ENCODE results near the gene RGS16. TPM values are rescaled to one million over a fixed set of nuclear protein-coding genes. Genes with fewer than 3 reads are reported as not detected.

Gene RGS16, protein sequence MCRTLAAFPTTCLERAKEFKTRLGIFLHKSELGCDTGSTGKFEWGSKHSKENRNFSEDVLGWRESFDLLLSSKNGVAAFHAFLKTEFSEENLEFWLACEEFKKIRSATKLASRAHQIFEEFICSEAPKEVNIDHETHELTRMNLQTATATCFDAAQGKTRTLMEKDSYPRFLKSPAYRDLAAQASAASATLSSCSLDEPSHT
- total RNA-seq, result 1 to 10 TPM; 1.4 TPM

DNA sequence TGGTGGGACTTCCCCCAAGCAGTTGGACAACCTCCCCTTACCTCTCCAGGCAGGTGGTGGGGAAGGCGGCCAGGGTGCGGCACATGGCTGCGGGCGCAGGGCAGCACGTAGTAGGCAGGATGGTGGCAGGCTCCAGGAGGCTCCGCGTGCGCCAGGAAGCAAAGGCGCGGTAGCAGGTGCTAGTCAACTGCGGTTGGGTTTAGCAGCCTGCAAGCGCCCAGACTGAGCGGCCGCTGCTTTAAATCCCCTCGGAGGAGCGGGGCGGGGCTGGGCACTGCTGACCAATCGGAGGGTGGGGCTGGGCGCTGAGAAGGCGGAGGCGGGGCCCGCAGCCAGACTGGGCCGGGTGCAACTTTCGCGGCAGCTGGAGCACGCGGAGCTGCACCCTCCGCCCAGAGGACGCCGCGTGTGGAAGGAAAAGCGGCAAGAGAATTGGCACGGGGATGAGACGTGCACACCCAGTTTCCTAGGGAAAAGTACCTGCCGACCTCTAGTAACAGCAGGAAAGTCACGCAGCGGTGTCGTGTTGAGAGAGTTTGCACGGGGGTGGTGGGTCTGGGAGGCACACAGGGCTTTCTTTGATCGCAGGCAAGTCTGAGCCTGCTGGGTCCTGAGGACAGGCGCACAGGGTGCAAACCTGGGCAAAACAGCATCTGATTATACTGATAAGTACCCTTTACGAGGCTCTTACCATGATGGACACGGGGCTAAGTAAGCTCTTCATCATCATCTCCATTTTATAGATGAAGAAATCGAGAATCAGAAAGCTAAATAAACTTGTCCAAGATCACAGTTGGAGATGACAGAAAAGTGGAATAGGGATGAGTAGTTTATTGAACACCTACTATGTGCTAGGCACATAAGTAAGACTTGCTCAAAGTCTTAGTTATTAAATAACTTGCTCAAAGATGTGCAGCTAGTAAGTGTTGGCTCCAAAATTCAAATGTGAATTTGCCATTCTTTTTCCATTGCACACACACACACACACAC, at the start of gene RGS16:
Gene RGS16 (minus strand): TSS at position 215 of the 990 bp plus-strand sequence. CDS start 130 bp downstream, at position 85.
- peak within 1 kb of the TSS; percentile 47 for H3K27ac Mint-ChIP-seq
- no peaks in the 10 kb centered on the region for H3K9me3 Mint-ChIP-seq
- peak; percentile 88 for DNase-seq
- peaks cover 28% of the 10 kb centered on the region for H3K4me1 Mint-ChIP-seq
- POLR2A ChIA-PET, result interaction anchor here (1.5 to 4.9 kb wide), 2 partner anchors 11 to 183 kb away, joined by 6 to 32 read pairs; no protein-coding TSS in a partner anchor
- peaks cover 4% of the 10 kb centered on the region for H3K36me3 Mint-ChIP-seq
- peak within 1 kb of the TSS; percentile 70 for H3K4me3 Mint-ChIP-seq
- ATAC-seq (ENCODE audit: low read depth), result peak; percentile 88
- H3K27me3 Mint-ChIP-seq, result peaks cover 20% of the 10 kb centered on the region

DNA sequence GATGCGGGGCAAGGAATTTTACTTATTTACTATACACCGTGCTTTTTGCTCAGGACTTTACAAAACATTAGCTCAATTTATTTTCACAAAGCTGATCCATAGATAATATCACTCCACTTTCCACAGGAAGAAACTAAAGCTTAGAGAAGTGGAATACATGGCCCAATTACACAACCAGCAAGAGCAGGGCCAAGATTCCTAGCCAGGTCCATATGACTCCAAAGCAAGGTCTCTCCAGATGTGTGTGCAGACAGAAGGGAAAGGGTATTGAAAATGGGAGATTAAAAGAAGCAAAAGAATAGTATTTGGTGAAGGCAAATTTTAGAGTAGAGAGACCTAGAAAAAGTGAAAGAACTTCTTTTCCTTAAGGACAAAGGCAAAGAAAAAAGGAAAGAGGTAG, 49.8 kb upstream of the RGS16 start:
- Mint-ChIP-seq H3K9me3 (no peaks in the 10 kb centered on the region), H3K4me1 (peaks cover 4% of the 10 kb centered on the region), H3K4me3 (no peak overlapping the region), H3K27me3 (peaks cover 14% of the 10 kb centered on the region), H3K36me3 (no peaks in the 10 kb centered on the region), H3K27ac (no peak overlapping the region)
- ATAC-seq (ENCODE audit: low read depth), result no peak
- no peak for DNase-seq
- POLR2A ChIA-PET, result no interaction called here

DNA sequence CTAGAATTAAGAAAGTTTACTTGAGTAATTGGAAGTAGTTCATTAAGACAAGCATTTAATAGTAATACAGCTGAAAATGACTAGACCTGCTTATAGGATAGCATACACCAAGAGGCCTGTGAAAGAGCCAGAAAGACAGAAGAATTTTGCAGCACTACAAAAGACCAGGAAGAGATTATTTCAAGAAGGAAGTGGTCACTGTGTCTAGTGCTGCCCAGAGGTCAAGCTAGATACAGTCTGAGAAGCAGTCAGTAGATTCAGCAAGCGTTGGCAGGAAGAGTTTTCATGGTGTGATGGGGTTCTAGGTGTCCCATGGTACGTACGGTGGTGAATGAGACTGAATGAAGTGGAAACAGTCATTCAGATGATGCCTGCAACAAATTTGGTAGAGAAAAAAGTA, 48.7 kb upstream of the RGS16 start:
- H3K27me3 Mint-ChIP-seq, result peaks cover 20% of the 10 kb centered on the region
- ATAC-seq (ENCODE audit: low read depth) (no peak), DNase-seq (no peak)
- no peak overlapping the region for H3K27ac Mint-ChIP-seq
- H3K9me3 Mint-ChIP-seq, result no peaks in the 10 kb centered on the region
- H3K36me3 Mint-ChIP-seq, result no peaks in the 10 kb centered on the region
- POLR2A ChIA-PET, result no interaction called here
- H3K4me1 Mint-ChIP-seq, result peaks cover 4% of the 10 kb centered on the region
- H3K4me3 Mint-ChIP-seq, result no peak overlapping the region

DNA sequence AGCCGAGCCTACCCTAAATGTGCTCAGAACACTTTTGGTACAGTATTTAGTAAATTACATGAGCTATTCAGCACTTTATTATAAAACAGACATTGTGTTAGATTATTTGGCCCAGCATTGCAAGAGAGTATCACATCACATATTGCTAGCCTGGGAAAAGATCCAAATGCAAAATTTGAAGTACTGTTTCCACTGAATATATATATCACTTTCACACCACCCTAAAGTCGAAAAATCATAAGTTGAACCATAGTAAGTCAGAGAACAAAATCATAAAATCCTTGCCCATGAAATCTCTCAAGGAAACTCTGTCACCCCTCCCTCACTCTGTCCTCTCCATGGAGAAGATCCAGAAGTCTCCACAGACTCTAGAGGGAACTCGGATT, 47.1 kb upstream of the RGS16 start:
- no peaks in the 10 kb centered on the region for H3K36me3 Mint-ChIP-seq

DNA sequence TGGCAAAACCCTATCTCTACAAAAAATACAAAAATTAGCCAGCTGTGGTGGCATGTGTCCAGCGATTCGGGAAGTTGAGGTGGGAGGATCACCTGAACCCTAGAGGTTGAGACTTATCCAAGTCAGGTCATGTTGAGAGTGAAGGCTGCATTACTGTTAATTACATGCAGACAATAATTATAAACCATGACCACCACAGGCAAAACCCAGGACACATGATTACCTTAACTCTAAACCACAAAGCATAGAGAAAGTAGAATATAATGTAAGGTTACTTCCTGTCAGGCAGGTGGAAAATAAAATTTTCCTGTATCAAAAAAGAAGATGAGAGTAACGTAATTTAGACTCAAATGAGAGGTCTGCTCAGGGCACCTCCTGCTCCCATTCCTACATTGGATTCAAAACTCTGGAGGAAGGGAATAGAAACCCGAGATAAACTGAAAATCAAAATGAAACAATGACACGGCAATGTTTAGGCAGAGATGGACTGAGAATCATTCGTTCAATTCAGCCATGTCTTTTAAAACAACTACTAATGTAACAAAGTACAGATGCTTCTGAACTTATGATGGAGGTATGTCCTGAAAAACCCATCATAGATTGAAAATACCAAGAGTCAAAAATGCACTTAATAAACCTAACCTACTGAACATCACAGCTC, 46.6 kb upstream of the RGS16 start:
- Mint-ChIP-seq H3K4me3 (no peak overlapping the region), H3K9me3 (no peaks in the 10 kb centered on the region), H3K36me3 (no peaks in the 10 kb centered on the region), H3K27ac (no peak overlapping the region), H3K4me1 (peaks cover 4% of the 10 kb centered on the region), H3K27me3 (peaks cover 8% of the 10 kb centered on the region)
- POLR2A ChIA-PET, result no interaction called here
- DNase-seq (no peak), ATAC-seq (ENCODE audit: low read depth) (no peak)

More for the DNA sequence above, 47.1 kb upstream of the RGS16 start:
- H3K9me3 Mint-ChIP-seq, result no peaks in the 10 kb centered on the region
- peaks cover 4% of the 10 kb centered on the region for H3K4me1 Mint-ChIP-seq
- H3K4me3 Mint-ChIP-seq, result no peak overlapping the region
- peaks cover 8% of the 10 kb centered on the region for H3K27me3 Mint-ChIP-seq
- POLR2A ChIA-PET, result no interaction called here
- no peak for ATAC-seq (ENCODE audit: low read depth)
- H3K27ac Mint-ChIP-seq, result no peak overlapping the region
- DNase-seq, result no peak

DNA sequence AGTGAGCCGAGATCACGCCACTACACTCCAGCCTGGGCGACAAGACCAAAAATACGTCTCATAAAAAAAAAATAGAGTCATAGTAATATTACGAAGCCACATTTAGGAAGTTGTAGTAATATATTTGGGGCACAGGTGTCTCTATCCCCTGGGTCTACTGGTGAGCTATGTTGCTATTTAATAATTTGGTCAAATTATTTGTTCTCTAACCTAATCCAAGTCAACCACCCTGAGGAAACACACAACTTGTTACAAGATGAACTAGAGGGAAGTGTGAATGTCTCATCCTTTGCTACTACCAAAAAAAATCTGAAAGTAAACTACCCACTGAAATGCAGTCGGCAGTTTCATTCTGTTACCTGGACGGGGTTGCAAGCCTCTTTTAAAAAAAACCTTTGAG, 44.9 kb upstream of the RGS16 start:
- POLR2A ChIA-PET, result no interaction called here
- DNase-seq (no peak), ATAC-seq (ENCODE audit: low read depth) (no peak)
- Mint-ChIP-seq H3K27ac (no peak overlapping the region), H3K4me3 (no peak overlapping the region), H3K27me3 (peaks cover 12% of the 10 kb centered on the region), H3K4me1 (peaks cover 4% of the 10 kb centered on the region), H3K9me3 (no peaks in the 10 kb centered on the region), H3K36me3 (no peaks in the 10 kb centered on the region)

DNA sequence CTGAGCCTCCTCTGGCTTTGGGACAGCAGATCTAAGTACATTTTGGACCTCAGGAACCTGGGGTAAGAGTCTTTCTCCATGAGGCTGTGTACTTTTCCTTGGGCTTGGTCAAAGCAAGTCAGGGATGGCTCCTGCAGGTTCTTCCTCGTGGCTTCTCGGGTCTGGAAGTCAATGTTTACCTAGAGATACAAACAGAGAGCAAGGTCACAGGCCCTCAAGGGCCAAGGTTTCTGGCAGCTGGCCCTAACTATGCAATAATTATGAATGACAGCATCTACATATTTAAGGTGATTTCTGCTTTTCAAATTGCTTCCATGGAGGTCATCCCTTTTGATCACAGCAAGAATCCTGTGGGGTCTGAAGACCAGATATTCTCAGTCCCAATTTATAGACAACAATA, 42.5 kb upstream of the RGS16 start:
- ATAC-seq (ENCODE audit: low read depth), result no peak
- no peaks in the 10 kb centered on the region for H3K9me3 Mint-ChIP-seq
- POLR2A ChIA-PET, result no interaction called here

DNA sequence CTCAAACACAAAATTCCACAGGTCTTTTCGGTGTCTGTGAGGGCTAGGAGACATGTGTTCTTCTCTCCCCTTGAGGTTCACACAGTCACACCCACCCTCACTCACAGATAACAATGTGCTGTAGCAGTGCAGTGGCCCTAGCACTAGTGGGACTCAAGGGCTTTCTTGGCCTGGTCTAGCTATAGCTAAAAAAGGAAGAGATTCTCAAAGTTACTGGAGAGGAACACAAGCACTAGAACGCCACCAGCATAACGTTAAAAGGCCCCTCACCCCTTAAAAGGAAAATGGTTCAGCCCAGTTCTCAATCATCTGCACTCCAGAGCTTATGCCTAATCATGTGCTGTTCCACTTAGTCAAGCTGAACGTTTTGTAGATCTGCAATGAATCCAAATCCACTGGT, 40.7 kb upstream of the RGS16 start:
- H3K9me3 Mint-ChIP-seq, result no peaks in the 10 kb centered on the region
- POLR2A ChIA-PET, result interaction anchor here (0.5 kb wide), 1 partner anchor 195 kb away, joined by 3 read pairs; no protein-coding TSS in a partner anchor

More for the DNA sequence above, 42.5 kb upstream of the RGS16 start:
- DNase-seq, result no peak
- H3K36me3 Mint-ChIP-seq, result peaks cover 1% of the 10 kb centered on the region
- H3K4me3 Mint-ChIP-seq, result no peak overlapping the region
- H3K27me3 Mint-ChIP-seq, result peaks cover 12% of the 10 kb centered on the region
- H3K27ac Mint-ChIP-seq, result no peak overlapping the region
- peaks cover 4% of the 10 kb centered on the region for H3K4me1 Mint-ChIP-seq

DNA sequence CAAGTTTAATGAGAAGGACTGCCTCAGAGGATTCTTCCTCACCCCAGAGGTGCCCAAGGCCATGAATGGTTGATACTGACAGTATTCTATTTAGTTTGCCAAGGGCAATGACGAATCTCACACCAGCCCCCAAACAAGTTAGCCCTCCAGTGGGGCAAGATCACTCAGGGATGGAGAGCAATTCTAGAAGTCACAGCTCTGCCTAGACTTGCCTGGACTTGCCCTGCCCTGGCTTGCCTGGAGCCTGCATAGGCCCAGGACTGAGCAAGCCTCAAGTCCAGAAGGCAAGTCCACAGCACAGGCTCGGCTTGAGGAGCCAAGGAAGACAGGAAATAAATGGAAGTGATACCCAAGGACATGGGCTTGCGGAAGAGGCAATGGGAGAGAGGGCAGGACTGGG, 39.5 kb upstream of the RGS16 start:
- peak overlapping the region; percentile 37 for H3K27ac Mint-ChIP-seq
- H3K36me3 Mint-ChIP-seq, result peaks cover 1% of the 10 kb centered on the region
- no peak overlapping the region for H3K4me3 Mint-ChIP-seq
- DNase-seq (no peak), ATAC-seq (ENCODE audit: low read depth) (no peak)
- H3K9me3 Mint-ChIP-seq, result no peaks in the 10 kb centered on the region
- POLR2A ChIA-PET, result no interaction called here
- no peaks in the 10 kb centered on the region for H3K4me1 Mint-ChIP-seq
- peaks cover 16% of the 10 kb centered on the region for H3K27me3 Mint-ChIP-seq

More for the DNA sequence above, 40.7 kb upstream of the RGS16 start:
- no peak overlapping the region for H3K4me3 Mint-ChIP-seq
- H3K27ac Mint-ChIP-seq, result no peak overlapping the region
- no peaks in the 10 kb centered on the region for H3K4me1 Mint-ChIP-seq
- H3K27me3 Mint-ChIP-seq, result peaks cover 12% of the 10 kb centered on the region
- H3K36me3 Mint-ChIP-seq, result peaks cover 1% of the 10 kb centered on the region
- ATAC-seq (ENCODE audit: low read depth), result no peak
- DNase-seq, result no peak

DNA sequence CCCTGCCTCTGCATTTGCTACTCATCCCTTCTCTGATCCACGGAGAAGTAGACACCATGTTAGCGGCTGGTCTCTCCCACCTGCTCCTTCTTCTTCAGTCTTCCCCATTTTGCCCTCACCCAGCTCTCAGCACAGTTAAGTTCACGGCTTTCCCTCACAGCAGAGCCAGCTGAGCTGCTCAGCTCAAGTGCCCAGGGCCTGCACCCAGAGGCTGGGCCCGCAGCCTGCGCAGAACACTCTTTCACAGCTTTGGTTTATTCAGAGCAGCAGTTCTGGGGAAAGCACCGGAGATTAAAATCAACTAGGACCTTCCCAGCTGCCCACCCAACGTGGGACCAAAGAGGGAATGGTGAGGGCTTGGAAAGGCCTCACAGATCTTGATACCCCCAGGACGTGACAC, 38.3 kb upstream of the RGS16 start:
- no peaks in the 10 kb centered on the region for H3K4me1 Mint-ChIP-seq
- no peak overlapping the region for H3K27ac Mint-ChIP-seq
- H3K9me3 Mint-ChIP-seq, result no peaks in the 10 kb centered on the region
- ATAC-seq (ENCODE audit: low read depth) (no peak), DNase-seq (no peak)
- H3K4me3 Mint-ChIP-seq, result no peak overlapping the region
- H3K36me3 Mint-ChIP-seq, result peaks cover 1% of the 10 kb centered on the region
- H3K27me3 Mint-ChIP-seq, result peaks cover 20% of the 10 kb centered on the region
- POLR2A ChIA-PET, result no interaction called here

DNA sequence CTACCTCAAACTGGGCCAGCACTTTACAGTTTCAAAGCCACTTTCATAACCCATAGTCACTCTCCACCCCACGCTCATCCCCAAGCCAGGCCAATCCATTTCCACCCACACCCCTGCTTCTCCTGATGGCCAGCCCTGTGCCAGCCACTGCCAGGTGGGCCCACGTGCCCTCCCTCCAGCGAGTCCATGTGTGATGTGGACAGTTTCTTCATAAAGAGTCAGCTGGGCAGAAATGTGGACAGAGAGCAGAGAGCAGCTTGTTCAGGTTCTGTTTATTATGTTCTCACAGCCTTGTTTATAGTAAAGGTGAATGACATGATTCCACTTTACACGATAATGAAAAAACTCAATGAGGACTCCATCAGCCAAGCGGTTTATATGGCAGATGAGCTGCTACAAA, 37.4 kb upstream of the RGS16 start:
- DNase-seq (no peak), ATAC-seq (ENCODE audit: low read depth) (no peak)
- Mint-ChIP-seq H3K27me3 (peaks cover 24% of the 10 kb centered on the region), H3K4me1 (no peaks in the 10 kb centered on the region), H3K4me3 (no peak overlapping the region), H3K9me3 (no peaks in the 10 kb centered on the region), H3K27ac (no peak overlapping the region), H3K36me3 (peaks cover 1% of the 10 kb centered on the region)
- POLR2A ChIA-PET, result no interaction called here

DNA sequence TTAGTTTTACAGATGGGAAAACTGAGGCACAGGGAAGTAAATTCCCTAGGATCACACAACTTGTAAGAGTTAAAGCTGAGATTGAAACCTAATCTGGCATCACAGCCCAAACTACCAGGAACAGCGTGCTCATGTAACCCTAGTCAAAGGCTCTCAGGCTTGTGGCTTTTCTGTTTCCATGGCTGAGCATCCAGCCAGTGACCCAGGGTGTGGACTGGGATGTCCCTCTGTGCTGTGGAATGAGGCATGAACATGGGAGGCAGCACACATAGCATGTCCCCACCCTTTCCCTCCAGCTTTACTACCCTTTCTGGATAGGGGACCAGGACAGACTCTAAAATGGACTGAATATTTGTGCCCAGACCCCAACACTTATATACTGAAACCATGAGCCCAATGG, 35.1 kb upstream of the RGS16 start:
- no peak overlapping the region for H3K27ac Mint-ChIP-seq
- H3K36me3 Mint-ChIP-seq, result peaks cover 1% of the 10 kb centered on the region
- DNase-seq, result no peak
- peaks cover 34% of the 10 kb centered on the region for H3K27me3 Mint-ChIP-seq
- H3K9me3 Mint-ChIP-seq, result no peaks in the 10 kb centered on the region
- H3K4me3 Mint-ChIP-seq, result no peak overlapping the region
- POLR2A ChIA-PET, result no interaction called here
- H3K4me1 Mint-ChIP-seq, result no peaks in the 10 kb centered on the region
- no peak for ATAC-seq (ENCODE audit: low read depth)

DNA sequence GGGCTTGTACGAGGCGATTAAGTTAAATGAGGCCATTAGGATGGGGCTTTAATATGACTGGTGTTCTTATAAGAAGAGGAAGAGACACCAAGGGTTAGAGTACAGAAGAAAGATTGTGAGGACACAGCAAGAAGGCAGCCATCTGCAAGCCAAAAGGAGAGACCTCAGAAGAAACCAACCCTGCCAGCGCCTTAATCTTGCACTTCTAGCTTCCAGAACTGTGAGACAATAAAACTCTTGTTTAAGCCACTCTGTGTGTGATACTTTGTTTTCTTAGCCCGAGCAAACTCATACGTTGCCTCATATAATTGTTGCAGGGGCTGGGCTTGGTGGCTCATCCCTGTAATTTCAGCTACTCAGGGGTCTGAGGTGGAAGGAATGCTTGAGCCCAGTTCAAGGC, 33.6 kb upstream of the RGS16 start:
- no peaks in the 10 kb centered on the region for H3K36me3 Mint-ChIP-seq
- ATAC-seq (ENCODE audit: low read depth), result no peak
- POLR2A ChIA-PET, result no interaction called here
- no peak overlapping the region for H3K27ac Mint-ChIP-seq
- no peak overlapping the region for H3K4me3 Mint-ChIP-seq
- peaks cover 41% of the 10 kb centered on the region for H3K27me3 Mint-ChIP-seq
- H3K9me3 Mint-ChIP-seq, result no peaks in the 10 kb centered on the region
- peaks cover 3% of the 10 kb centered on the region for H3K4me1 Mint-ChIP-seq
- no peak for DNase-seq

Data from activated naive CD8-positive, alpha-beta T cell treated with anti-CD3 and anti-CD28 coated beads, Interleukin-2, amount 10 ng/mL, durations not matched to agents 7 days and 5 days (primary cell).